ENCODE results near the gene SMPD3. TPM values are rescaled to one million over a fixed set of nuclear protein-coding genes. Genes with fewer than 3 reads are reported as not detected.

The SMPD3 gene
- total and polyA plus RNA-seq, 8 donors = 0.79 to 3.7 (median 2.8) TPM

DNA sequence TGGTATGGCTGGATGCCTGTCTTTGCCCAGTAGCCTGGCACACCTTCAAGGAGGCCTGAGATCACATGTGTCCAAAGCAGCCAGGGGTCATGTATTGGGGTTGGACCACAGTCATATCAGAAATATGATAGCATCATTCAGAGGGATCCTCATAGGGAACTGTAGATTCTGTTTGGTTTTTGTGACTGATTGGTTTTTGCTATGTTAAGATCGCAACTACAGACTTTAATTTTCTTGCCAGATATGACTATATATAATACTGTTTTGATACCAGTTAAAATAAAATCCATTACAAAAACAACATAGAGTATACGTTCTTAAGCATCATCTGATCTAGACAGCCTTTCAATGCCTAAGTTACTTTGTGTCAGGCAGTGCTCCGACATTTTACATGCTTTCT is 11.8 kb upstream of the SMPD3 start:
- ATAC-seq (no peak), DNase-seq (no peak)
- TF ChIP-seq, protein P1, sequence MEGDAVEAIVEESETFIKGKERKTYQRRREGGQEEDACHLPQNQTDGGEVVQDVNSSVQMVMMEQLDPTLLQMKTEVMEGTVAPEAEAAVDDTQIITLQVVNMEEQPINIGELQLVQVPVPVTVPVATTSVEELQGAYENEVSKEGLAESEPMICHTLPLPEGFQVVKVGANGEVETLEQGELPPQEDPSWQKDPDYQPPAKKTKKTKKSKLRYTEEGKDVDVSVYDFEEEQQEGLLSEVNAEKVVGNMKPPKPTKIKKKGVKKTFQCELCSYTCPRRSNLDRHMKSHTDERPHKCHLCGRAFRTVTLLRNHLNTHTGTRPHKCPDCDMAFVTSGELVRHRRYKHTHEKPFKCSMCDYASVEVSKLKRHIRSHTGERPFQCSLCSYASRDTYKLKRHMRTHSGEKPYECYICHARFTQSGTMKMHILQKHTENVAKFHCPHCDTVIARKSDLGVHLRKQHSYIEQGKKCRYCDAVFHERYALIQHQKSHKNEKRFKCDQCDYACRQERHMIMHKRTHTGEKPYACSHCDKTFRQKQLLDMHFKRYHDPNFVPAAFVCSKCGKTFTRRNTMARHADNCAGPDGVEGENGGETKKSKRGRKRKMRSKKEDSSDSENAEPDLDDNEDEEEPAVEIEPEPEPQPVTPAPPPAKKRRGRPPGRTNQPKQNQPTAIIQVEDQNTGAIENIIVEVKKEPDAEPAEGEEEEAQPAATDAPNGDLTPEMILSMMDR (IDR thresholded peaks at IDR 0.05) = no peak
- Histone ChIP-seq H3K27me3 (no peaks in the 10 kb centered on the region), H3K4me3 (no peak overlapping the region), H3K36me3 (no peaks in the 10 kb centered on the region), H3K4me1 (no peaks in the 10 kb centered on the region), H3K27ac (no peak overlapping the region), H3K9me3 (no peaks in the 10 kb centered on the region)
- intact Hi-C loops (cut with DNase I) = no loop called here

- TF ChIP-seq, protein P1 (IDR thresholded peaks at IDR 0.05) = no peak
- no peak overlapping the region for H3K27ac ChIP-seq
- DNase-seq = no peak
- H3K27me3 ChIP-seq = no peaks in the 10 kb centered on the region
- H3K36me3 ChIP-seq = no peaks in the 10 kb centered on the region
- H3K4me3 ChIP-seq = no peak overlapping the region
- intact Hi-C loops (cut with DNase I) = no loop called here
- ATAC-seq = no peak
- H3K4me1 ChIP-seq = no peaks in the 10 kb centered on the region
- H3K9me3 ChIP-seq = no peaks in the 10 kb centered on the region
Observed at GRCh38 chr16:68459457-68459856, 11.1 kb upstream of the SMPD3 start.

DNA sequence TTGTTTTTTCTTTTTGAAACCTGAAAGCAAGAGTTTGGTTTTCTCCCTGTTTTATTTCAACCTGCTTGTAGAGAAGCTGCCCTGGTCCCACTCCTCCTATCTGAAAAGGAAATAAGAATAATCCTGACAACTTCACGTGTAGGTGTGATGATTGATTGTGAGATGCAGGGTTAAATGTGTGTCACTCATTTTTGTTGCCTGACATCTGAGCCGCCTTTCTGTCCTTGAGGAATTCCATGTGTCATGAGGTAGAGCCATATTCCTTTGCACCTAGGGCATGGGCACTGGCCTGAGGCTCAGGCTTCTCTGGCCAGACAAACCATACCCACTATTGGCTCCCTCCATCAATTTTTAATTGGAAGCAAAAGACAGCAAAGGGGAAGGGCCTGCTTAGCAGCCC is 10.2 kb upstream of the SMPD3 start:
- Histone ChIP-seq H3K36me3 (no peaks in the 10 kb centered on the region), H3K27me3 (no peaks in the 10 kb centered on the region), H3K4me3 (no peak overlapping the region), H3K27ac (no peak overlapping the region), H3K4me1 (no peaks in the 10 kb centered on the region), H3K9me3 (no peaks in the 10 kb centered on the region)
- no peak for DNase-seq
- no peak for ATAC-seq
- TF ChIP-seq, protein P1 (IDR thresholded peaks at IDR 0.05) = no peak
- intact Hi-C loops (cut with DNase I) = no loop called here

DNA sequence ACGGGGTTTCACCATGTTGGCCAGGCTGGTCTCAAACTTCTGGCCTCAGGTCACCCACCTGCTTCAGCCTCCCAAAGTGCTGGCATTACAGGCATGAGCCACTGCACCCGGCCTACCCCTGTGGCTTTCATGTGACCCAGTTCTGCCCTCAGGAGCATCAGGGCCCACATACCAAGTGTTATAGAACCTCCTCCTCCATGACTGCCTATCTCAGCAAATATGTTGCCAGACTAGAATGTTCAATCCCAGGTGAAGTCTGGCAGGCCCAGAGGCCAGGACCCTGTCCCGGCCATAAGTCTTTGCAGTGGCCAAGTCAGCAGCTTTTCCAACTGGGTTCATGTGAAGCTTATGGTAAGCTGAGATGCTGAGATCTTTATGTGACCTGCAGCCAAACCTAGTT is 9.8 kb upstream of the SMPD3 start:
- intact Hi-C loops (cut with DNase I) = no loop called here
- ATAC-seq = no peak

DNA sequence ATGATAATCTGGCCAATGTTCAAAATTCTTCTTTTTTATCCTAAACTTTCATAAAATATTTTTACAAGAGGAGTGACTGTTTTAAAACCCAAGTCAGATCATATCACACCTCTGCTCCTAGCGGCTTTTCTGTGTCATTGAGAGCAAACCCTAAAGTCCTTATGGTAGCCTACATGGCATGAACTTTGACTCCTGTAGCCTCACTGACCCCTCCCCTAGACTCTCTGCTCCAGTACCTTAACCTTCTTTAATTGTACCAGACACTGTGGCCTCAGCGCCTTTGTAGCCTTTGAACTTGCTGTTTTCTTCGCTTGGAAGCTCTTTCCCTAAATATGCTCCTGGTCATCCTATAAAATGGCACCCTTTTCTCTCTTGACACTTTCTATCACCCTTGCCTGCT is 7.3 kb upstream of the SMPD3 start:
- H3K9me3 ChIP-seq = no peaks in the 10 kb centered on the region
- H3K4me3 ChIP-seq = no peak overlapping the region
- no peaks in the 10 kb centered on the region for H3K36me3 ChIP-seq
- H3K27me3 ChIP-seq = no peaks in the 10 kb centered on the region
- ATAC-seq (no peak), DNase-seq (no peak)
- TF ChIP-seq, protein P1 (IDR thresholded peaks at IDR 0.05) = no peak
- intact Hi-C loops (cut with DNase I) = no loop called here
- no peak overlapping the region for H3K27ac ChIP-seq
- no peaks in the 10 kb centered on the region for H3K4me1 ChIP-seq

More for the DNA sequence above, 9.8 kb upstream of the SMPD3 start:
- TF ChIP-seq, protein P1 (IDR thresholded peaks at IDR 0.05) = no peak
- no peak overlapping the region for H3K4me3 ChIP-seq
- H3K4me1 ChIP-seq = no peaks in the 10 kb centered on the region
- no peak overlapping the region for H3K27ac ChIP-seq
- DNase-seq = no peak
- H3K27me3 ChIP-seq = no peaks in the 10 kb centered on the region
- no peaks in the 10 kb centered on the region for H3K9me3 ChIP-seq
- no peaks in the 10 kb centered on the region for H3K36me3 ChIP-seq
